Breast epithelium (tissue), 3 donors: ENCODE measurements around the gene AMFR.

ENCODE experiments used
- CTCF ChIP-seq, 3 donors: fragments of 450-650 bp; IDR thresholded peaks; one replicate each; pipeline ENCODE4 v1.5.1; 2016 to 2017; ENCODE audit warnings: antibody characterized with exemption in 3 of 3, mild to moderate bottlenecking in 3 of 3, moderate library complexity in 3 of 3
- POLR2A ChIP-seq: fragments of 450-650 bp; IDR thresholded peaks from one replicate; pipeline ENCODE4 v1.6.1; 2016; ENCODE audit warnings: antibody characterized with exemption, mild to moderate bottlenecking, moderate library complexity
- POLR2AphosphoS5 ChIP-seq, 3 donors: sonication (generic); formaldehyde crosslinking; IDR thresholded peaks; one replicate each; pipeline ENCODE4 v1.6.1; 2017; ENCODE audit warnings: antibody characterized with exemption in 3 of 3

GRCh38 chr16:56457927-56458470 lies 32.7 kb upstream of the AMFR start:
- no peak for TF ChIP-seq POLR2AphosphoS5 (IDR thresholded peaks at IDR 0.05)
- no peak for TF ChIP-seq POLR2A
- no peak for TF ChIP-seq CTCF (IDR thresholded peaks at IDR 0.05)
